LNCAP (cell line): ENCODE data around the gene LRTM2.

ENCODE experiments used
- TF ChIP-seq, protein P1 (sequence below): fragments of 450-650 bp; IDR thresholded peaks from 2 replicates; pipeline ENCODE4 v1.5.1; 2017; ENCODE audit warnings: mild to moderate bottlenecking

LRTM2 gene

DNA sequence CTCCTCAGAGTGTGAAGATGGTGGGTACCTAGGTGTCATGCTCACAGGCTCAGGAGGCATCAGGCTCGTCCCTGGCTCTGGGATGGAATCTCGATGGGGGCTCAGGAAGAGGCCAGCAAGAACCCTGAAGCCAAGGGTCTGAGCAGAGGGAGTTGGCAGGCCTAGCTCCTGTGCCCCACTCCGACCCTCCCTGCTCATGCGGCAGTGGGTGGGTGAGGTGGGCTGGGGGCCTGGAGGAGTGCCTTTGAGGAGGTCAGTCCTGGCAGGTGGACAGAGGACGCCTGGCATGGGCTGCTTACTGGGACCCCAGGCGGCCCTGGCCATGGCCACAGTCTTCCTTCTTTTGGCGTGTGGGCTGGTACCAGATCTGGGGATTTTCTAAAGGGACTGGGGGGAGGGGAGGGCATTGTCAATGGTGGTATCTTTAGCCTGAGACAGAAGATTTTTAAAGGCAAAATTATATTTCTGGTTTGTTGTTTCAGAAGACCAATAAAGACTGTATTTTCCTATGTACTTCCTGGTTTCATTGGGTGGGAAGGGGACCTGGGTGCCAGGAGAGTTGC lies 16.0 kb downstream of the LRTM2 start:
- TF ChIP-seq, protein P1, sequence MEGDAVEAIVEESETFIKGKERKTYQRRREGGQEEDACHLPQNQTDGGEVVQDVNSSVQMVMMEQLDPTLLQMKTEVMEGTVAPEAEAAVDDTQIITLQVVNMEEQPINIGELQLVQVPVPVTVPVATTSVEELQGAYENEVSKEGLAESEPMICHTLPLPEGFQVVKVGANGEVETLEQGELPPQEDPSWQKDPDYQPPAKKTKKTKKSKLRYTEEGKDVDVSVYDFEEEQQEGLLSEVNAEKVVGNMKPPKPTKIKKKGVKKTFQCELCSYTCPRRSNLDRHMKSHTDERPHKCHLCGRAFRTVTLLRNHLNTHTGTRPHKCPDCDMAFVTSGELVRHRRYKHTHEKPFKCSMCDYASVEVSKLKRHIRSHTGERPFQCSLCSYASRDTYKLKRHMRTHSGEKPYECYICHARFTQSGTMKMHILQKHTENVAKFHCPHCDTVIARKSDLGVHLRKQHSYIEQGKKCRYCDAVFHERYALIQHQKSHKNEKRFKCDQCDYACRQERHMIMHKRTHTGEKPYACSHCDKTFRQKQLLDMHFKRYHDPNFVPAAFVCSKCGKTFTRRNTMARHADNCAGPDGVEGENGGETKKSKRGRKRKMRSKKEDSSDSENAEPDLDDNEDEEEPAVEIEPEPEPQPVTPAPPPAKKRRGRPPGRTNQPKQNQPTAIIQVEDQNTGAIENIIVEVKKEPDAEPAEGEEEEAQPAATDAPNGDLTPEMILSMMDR: no peak

DNA sequence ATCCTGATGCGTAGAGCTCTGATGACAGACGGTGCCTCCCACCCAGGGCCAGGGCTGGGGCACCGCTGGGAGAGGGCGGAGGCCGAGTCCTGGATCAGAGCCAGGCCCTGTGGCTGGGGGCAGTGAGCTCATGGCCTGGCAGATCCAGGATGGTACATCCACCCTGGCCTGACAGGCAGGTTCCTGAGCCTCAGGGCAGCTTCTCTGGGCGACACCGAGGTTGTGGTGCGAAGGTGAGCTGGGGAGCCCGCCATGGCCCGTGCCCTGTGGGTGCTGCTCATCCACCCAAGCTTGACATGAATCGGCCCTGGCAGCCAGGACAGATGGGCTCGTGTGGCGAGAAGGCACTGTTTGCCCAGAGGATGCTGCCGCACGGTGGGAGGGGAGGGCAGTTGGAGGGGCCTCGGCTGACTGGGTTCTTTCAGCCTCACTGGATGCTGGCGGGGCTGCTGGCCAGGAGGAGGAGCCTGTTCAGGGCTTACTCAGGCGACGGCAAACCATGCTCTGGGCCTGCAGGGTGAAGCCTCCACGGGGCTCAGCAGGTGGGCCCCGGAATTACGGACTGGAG lies 16.6 kb downstream of the LRTM2 start:
- TF ChIP-seq, protein P1: no peak

DNA sequence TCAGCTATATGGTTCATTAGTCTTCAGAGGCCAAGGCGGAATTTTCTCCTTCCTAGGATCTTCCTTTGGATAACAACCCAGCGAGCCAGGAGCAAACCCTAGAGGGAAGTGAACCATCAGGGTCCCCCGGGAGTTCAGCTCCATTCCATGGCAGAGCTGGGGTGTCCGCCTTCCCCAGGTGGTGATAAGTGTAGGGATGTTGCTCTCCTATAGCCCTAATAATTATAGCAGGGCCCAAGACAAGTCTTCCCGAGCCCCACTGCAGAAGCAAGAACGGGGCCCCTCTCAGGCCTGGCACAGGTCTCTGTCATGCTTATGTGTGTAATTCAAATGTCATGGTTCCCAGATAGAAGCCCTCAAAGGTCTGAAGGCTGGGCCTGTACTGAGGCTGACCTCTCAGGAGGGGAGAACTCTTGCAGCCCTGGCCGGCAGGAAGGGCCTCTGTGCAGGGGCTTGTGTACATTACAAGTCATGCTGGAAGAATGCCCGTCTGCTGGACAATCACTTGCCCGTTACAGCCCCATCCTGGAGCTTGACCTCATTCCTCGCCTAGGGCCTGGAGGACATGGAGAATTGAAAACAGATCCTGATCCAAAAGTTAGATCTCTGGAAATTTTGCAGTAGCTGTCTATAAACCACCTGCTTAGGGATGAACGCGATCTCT lies 17.3 kb downstream of the LRTM2 start:
- TF ChIP-seq, protein P1: no peak

DNA sequence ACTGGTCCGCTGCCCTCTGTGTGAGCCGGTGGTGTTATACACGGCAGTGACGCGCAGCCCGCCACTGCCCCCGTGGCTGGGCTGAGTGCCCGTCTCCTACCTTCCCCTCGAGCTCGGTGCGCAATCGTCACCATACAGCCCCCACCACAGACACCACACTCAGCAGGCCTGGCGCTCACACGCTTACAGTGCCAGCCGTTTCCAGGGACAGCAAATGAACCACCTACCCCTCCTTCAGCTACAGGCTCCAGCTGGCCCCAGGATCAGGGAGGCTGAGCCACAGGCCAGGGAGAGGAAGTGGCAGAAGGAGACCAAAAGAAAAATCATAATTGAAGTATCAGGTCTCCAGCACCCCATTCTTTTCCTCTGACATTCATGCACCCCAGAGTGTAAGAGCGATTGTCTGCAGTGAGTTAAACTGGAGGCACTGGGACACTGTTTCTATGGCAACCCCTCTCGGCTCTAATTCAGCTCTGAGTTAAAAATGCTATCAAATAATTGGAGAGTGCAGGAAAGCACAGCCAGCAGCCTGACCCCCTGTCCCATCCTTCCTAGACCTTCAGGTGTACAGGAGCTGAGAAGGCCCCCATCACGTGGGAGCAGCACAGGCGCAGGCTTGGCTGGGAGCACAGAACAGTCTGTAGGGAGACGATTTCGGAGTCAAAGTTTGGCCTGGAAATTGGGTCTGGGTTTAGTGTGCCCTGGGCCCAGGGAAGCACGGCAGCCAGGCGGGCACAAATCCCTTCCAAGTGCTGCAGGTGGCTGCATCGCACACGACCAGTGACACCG lies 18.0 kb downstream of the LRTM2 start:
- TF ChIP-seq, protein P1: no peak

DNA sequence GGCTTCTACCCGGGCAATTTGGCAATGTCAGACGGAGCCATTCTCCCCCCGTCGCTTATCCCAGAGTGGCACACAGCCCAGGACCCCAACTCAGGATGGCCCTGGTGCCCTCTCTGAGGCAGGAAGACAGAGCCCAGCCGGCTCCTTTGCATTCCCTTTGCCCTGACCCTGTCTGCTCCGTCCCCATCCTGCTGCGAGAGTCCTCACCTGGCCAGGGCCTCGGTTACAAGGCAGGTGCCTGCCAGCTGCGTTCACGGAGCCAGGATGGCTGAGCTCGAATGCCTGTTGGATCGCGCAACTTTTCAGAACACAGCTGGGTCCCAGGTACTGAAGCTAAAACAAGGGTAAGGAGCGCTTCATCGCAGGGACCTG lies 18.6 kb downstream of the LRTM2 start:
- TF ChIP-seq, protein P1: no peak

DNA sequence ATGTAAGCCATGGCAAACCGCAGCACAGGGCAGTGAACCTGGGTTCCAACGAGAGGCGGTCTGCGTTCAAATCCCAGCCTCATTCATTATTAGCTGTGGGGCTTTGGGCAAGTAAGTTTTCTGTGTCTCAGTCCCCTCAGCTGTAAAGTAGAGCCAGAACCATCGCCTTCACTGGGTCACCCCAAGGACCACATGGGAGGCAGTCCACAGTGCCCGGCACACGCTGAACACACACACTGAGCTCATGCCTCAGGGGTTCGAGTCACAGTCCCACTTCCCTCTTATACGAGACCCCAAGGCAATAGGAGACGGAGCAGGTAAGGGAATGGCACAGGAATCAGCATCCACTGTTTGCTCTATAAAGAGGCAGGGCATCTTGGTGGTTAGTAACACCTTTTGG lies 19.1 kb downstream of the LRTM2 start:
- TF ChIP-seq, protein P1: no peak

DNA sequence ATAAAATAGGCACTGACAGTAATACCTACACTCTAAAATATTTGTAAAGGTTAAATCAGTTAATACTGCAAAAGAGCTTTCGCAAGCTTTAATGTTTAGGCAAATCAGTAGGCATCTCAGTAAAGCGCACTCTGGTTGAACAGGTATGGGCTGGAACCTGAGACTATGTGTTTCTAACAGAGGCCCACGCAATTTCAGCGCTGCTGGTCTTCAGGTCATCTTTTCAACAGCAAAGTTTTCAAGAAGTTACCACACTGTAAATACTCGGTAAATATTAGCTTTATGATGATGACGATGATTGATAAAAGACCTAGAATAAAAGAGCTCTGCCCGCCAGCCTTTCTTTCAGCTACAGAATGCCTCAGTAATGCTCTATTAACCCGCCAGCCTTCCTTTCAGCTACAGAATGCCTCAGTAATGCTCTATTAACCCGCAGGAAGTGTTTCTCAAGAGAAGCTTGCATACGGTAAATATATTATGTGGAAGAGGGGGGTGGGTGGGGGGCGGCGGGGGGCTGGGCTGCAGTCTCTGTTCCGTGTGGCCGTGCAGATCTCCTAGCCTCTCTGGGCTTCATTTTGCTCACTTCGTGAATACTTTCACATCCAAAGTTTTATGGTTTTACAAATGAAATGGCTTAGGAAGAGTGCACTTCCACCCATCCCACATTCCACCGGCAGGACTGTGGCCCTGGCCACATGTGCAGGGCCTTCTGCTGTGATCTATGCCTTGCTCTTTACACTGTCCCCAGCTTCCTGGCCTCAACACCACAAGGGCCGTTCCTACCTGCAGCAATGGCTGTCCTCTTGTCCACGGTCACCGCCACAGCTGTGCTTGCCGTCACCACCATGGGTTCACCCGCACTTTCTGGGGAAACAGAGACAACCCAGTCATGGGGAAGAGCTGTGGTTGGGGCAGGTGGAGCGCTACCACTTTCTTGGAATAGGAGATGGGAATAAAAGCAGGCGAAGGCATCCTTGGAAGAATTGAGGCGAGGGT lies 19.9 kb downstream of the LRTM2 start:
- TF ChIP-seq, protein P1: no peak
